Measurements from ENCODE around the gene TBC1D30. TPM values are rescaled to one million over a fixed set of nuclear protein-coding genes. Genes with fewer than 3 reads are reported as not detected.
A peak's percentile ranks its signal among the peaks of the same experiment; 100 is the strongest.

Gene TBC1D30
- total RNA-seq, 1 donor from 2014 or later = 53.0 TPM

- no peak for TF ChIP-seq CTCF (IDR thresholded peaks at IDR 0.05)
- intact Hi-C loops (cut with DNase I) = no loop called here
- Histone ChIP-seq H3K36me3 (no peaks in the 10 kb centered on the region), H3K9me3 (peaks cover 0 to 4% of the 10 kb centered on the region in 2 donors), H3K27me3 (peaks cover 12% of the 10 kb centered on the region), H3K27ac (no peak overlapping the region), H3K4me1 (peaks cover 14 to 17% of the 10 kb centered on the region in 2 donors), H3K4me3 (no peak overlapping the region)
- no peak for DNase-seq (ENCODE audit: low spot score in 2 of 2)
Measured at GRCh38 chr12:64821116-64821630, 3.3 kb upstream of the TBC1D30 start.

- Histone ChIP-seq H3K4me1 (peaks cover 14 to 17% of the 10 kb centered on the region in 2 donors), H3K4me3 (peak overlapping the region; percentile 53 to 68), H3K27ac (no peak overlapping the region), H3K9me3 (peaks cover 0 to 4% of the 10 kb centered on the region in 2 donors), H3K27me3 (peaks cover 18% of the 10 kb centered on the region), H3K36me3 (no peaks in the 10 kb centered on the region)
- intact Hi-C loops (cut with DNase I) = no loop called here
- no peak for TF ChIP-seq CTCF (IDR thresholded peaks at IDR 0.05)
- no peak for DNase-seq (ENCODE audit: low spot score in 2 of 2)
Measured at GRCh38 chr12:64824130-64824499, 332 bp upstream of the TBC1D30 start.

DNA sequence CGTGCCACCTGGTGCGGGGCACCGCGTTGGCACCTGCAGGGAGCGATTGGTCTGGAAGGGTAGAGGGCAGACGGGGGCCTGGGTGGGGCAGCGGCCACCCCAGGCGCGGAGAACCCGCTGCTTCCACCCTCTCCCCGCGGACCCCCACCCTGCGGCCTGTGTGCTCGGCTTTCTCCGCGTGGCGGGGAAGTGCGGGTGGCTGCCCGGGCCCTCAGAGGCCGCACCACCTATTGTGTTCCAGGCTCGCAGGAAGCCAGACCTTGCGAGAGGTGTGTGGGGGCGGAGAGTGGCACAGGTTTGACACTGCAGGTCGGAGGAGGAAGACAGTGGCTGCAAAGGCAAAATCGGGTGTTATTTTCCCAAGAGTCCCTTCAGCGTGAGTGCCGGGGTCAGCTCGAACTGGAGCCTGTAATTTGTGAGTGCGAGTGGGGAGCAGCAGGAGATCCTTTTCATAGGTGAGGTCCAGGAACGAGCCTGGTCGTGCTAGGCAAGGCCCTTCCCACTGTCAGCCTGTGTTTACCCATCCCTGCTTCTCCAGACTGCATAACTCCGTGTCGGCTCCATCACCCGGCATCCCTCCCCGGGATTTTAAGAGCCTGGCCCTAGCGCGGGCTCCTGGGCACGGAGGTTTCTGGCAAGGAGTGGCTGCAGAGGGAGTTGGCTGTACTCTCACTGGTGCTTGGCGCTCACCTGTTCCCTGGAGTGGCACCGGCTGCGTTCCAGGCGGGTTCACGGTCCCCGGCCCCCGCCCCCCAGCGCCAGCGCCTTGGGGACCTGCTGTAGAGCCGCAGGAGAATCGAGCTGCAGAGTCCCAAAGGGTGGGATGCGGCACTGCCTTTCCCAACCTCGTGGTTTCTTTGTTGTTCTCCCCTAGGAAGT is 935 bp downstream of the TBC1D30 start:
- Histone ChIP-seq H3K9me3 (peaks cover 0 to 4% of the 10 kb centered on the region in 2 donors), H3K27ac (no peak overlapping the region), H3K4me3 (peak overlapping the region; percentile 53 to 68), H3K36me3 (no peaks in the 10 kb centered on the region), H3K4me1 (peaks cover 14 to 17% of the 10 kb centered on the region in 2 donors), H3K27me3 (peaks cover 18% of the 10 kb centered on the region)
- DNase-seq (ENCODE audit: low spot score in 2 of 2) = no peak
- no peak for TF ChIP-seq CTCF (IDR thresholded peaks at IDR 0.05)
- intact Hi-C loops (cut with DNase I) = no loop called here

GRCh38 chr12:64826234-64826633 is 1.8 kb downstream of the TBC1D30 start:
- Histone ChIP-seq H3K36me3 (no peaks in the 10 kb centered on the region), H3K4me3 (no peak overlapping the region), H3K27ac (no peak overlapping the region), H3K27me3 (peaks cover 18% of the 10 kb centered on the region), H3K4me1 (peaks cover 14 to 17% of the 10 kb centered on the region in 2 donors), H3K9me3 (peaks cover 0 to 4% of the 10 kb centered on the region in 2 donors)
- DNase-seq (ENCODE audit: low spot score in 2 of 2) = no peak
- no peak for TF ChIP-seq CTCF (IDR thresholded peaks at IDR 0.05)
- intact Hi-C loops (cut with DNase I) = no loop called here

DNA sequence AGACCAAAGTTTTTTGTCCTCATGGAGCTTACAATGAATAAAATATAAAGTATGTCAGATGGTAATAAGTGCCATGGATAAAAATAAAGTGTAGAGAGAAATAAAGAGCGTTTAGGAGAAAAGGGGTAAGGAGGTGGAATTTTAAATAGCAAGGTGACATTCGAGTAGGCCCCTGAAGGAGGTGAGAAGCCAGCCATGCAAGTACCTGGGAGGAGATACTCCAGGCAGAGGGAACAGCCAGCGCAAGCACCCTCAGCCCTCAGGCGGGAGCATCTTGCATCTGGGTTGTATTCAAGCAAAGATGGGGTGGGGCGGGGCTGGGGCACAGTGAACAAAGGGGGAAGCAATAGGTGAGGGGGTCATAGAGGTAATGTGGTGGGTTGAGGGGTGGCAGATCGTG is 4.3 kb downstream of the TBC1D30 start:
- no peak overlapping the region for H3K27ac ChIP-seq
- H3K27me3 ChIP-seq = peaks cover 18% of the 10 kb centered on the region
- peaks cover 14 to 17% of the 10 kb centered on the region in 2 donors for H3K4me1 ChIP-seq
- DNase-seq (ENCODE audit: low spot score in 2 of 2) = no peak
- H3K36me3 ChIP-seq = no peaks in the 10 kb centered on the region
- no peak for TF ChIP-seq CTCF (IDR thresholded peaks at IDR 0.05)
- H3K9me3 ChIP-seq = no peaks in the 10 kb centered on the region
- intact Hi-C loops (cut with DNase I) = no loop called here
- H3K4me3 ChIP-seq = no peak overlapping the region
